Stimulated activated CD8-positive, alpha-beta memory T cell treated with anti-CD3 and anti-CD28 coated beads, Interleukin-12 subunit alpha, Interleukin-12 subunit beta, amount 100 ng/mL, for 24 hours (primary cell): ENCODE data around the gene MRGPRD.

Source experiments
- DNase-seq: peaks from one replicate; pipeline ENCODE4 v3.0.0-alpha.2; 2020; ENCODE audit errors: extremely low read depth

MRGPRD gene

DNA sequence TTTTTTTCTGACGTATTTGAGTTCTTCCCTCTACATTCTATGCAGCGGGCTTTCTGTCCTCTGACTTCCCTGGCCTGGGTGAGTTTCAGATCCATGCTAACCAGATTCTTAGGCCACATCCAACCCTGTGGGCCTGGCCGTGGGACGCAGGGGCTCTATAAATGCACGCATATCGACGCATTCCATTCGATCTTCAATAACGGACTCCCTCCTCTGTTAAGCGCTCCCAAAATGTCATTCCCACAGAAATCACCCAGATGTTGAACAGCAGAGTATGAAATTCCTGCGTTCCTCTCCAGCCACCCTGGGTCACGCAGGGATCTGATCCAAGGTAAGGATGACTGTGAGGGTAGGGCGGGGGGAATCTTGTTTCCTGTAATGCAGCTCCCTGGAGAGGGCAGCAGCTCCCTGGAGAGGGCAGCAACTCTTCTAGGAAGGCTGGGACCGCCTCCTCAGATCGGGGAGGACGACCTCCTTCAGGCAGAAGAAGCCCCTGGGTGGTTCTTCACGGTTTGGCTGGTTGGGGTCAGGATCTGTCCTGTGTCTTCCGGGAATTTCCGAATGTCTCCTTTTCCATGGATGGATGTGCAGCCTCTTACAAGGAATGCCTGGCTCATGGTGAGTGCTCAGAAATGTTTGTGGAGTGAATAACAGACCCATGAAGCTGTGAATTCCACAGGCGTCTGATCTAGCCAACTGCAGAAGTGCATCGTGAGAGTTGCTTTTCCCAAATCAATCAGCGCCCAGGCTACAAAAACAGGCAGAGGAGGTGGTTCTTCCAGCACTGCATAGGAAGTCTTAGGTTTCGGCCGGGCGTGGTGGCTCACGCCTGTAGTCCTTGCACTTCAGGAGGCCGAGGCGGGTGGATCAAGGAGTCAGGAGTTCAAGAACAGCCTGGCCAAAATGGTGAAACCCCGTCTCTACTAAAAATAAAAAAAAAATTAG is 12.2 kb downstream of the MRGPRD start:
- DNase-seq = no peak

DNA sequence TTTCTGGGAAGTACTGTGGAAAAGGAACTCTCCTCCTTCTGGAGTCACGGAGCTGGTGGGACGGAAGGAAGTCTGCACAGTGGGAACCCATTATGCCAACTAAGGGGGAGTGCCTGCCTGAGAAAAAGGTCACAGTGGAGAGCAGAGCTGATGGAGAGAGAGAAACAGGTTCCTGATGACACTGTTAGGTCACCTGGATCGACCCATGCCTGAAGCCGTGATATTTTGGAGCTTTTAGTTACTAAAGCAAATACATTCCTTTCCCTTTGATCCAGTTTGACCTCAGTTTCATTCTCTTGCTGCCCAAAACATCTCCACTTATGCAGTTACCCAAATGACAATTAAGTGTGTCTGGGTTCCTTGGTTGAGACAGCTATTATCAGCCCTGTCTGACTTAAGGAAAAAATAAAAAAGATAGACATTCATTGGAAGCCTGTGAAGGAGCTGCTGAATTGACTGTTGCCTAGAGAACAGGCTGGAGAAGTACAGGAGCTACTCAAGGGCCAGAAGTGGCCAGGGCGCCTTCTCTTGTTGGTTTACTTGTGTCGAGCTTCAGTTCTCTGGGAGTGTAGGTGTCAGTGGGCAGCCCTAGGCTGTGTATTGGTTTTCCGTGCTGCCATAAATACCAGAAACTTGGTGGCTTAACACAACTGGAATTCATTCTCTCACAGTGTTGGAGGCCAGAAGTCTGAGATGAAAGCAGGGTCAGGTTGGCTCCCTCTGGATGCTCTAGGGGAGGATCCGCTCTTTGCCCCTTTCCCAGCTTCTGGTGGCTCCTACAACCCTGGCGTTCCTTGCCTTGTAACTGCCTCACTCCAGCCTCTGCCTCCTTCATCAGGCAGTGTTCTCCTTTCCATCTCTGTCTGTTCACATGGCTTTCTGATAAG is 13.6 kb downstream of the MRGPRD start:
- no peak for DNase-seq

DNA sequence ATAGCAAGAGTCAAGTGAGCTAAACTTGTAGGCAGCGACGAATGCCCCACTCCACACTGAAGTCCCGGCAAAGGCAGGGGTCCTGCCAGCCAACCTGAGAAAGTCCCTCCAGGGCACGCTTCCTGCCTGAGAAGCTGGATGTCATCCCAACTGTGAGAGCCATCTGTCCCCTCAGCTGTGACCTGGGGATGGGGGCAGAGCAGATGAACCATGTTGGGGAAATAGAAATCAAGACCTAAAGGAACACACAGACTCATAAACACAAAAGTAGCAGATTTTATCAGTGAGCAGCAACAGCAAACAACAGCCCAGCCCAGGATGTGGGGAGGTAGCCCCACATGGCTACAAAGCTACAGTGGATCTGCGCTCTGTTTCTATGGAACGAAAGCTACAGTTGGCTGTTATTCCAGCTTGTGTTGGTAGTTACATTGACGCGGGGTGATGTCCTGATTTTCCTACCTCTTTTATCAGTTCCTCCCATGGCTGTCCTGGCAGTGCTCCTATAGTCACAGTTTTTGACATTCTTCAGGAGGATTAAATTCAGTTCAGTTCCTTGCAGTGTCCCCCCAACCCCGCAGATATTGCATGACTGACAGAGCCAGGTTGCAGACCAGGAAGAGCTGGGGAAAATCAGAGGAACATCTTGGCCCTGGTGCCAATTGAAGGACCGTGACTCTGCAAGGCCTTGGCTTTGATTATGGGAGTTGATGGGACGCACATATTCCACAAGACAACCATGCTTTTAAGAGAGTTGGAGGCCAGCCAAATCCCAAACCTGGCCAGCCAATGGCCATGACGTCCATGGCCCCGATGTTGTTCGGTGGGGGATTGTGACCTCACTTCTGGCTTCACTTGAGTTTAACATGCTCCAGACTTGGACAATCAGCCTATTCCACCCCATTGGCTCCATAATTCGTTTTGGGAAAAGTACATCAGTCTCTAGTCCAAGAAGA is 14.6 kb downstream of the MRGPRD start:
- DNase-seq = no peak

DNA sequence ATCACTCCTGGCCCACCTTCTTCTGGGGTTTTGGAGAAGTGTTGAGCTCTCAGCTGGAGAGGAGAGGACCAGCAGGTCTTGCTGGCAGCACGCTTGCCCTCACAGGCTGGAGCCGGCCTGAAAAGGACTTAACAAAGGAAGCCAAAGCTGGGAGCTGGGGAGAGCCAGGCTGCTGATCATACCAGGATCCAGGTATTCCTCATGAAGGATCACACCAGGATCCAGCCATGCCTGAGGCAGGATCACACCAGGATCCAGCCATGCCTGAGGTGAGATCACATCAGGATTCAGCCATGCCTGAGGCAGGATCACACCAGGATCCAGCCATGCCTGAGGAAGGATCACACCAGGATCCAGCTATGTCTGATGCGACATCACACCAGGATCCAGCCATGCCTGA is 17.0 kb downstream of the MRGPRD start:
- no peak for DNase-seq

DNA sequence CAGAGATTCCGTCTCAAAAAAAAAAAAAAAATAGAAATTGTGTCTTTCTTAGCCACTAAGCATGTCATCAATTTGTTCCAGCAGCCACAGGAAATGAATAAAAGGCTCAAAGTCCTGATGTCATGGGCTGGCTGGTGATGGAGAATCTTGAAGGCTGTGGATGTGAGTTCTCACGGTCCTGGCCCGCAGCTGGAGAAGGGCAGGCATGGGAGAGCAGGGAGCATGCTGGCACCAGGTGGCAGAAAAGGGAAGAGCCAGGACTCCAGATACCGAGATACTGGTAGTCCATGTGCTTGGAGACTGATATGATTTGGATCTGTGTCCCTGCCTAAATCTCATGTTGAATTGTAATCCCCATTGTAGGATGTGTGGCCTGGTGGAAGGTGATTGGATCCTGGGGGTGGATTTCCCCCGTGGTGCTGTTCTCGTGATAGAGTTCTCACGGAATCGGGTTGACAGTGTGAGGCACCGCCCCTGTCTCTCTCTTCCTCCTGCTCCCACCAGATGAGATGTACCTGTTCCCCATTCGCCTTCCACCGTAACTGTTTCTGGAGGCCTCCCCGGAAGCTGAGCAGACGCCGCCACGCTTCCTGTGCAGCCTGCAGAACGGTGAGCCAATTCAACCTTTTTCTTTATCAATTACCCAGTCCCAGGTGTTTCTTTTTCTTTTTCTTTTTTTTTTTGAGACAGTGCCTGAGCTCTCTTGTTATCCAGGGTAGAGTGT is 18.1 kb downstream of the MRGPRD start:
- no peak for DNase-seq

DNA sequence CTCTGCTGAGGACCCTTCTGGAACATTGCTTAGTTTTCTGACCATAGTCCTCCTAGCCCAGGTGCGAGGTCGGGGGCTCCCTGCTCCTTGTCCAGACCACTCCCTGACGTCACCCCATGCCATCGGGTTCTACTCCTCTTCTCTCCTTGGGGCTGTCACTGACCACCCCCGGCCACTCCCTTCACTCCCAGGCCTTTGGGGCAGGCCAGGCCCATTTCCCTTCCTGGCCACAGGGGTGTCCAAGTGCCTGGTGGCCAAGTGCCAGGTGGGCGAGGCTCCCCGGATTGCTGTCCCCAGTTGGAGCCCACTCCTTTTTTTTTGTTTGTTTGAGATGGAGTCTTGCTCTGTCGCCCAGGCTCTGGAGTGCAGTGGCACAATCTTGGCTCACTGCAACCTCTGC is 19.5 kb downstream of the MRGPRD start:
- DNase-seq = no peak

DNA sequence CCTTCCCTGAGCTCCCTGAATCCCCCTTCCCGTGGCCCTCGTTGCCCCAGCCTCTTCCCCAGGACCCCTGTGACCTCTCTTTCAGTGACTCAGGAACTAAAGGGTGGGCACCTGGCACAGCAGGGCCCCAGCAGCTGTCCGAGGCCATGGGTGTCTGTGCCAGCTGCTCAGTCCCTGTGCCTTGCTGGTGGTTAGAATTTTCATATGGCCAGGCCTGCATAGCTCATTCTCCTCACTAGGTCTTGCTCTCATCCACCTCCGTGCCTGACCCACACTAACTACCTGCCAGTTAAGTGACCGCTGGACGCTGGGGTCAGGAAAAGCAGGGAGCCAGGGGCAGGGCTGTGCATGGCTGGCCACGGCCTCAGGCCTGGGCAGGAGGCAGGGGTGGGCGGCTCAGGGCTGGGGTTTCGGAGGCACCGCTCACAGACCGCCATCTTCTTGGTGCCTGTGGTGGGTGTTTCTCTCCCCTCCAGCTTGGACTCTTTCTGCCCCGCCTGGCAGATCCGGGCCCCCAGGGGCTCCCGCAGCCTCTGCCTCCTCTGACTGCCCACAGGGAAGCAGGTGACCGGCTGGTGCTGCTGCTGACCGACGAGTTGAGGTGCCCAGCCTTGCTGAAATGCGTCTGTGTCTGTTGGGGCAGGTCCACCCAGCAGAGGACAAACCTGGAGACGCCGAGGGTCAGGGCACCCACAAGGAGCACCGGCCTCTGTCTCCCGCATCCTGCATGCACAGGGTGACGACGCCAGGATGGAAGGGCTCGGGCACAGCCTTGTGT is 20.3 kb downstream of the MRGPRD start:
- no peak for DNase-seq

DNA sequence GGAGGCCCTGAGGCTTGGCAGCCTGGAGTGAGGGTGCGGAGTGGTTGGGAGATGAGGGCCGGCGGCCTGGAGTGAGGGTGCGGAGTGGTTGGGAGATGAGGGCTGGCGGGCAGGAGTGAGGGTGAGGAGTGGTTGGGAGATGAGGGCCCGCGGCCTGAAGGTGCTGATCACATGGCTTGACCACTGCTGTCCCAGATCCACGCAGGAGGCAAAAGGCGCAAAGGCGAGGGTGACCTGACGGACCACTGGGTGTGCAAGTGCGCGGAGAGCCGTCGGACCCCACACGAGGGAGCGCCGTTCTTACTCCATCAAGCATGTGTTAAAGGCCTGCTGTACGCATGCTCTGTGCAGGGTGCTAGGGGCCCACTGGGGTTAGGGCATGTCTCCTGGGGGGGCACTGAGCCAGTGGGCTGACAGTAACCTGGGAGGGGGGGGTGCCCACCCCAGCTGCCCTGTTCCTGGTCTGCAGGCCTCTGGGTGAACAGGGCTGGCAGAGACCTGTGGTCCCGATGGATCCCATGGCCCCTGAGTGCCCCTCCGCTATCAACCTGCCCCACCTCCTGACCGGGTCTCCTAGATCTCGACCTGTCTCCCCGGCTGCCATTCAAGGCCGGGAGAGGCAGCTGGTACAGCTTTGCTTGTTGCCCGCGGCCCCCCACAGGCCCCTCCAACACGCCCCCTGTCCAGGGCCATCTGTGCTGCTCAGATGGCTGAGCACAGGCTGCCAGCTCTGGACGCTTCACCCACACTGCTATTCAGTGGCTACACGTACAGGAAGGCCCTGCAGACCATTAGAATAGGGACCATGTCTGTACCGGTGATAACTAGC is 21.1 kb downstream of the MRGPRD start:
- no peak for DNase-seq

DNA sequence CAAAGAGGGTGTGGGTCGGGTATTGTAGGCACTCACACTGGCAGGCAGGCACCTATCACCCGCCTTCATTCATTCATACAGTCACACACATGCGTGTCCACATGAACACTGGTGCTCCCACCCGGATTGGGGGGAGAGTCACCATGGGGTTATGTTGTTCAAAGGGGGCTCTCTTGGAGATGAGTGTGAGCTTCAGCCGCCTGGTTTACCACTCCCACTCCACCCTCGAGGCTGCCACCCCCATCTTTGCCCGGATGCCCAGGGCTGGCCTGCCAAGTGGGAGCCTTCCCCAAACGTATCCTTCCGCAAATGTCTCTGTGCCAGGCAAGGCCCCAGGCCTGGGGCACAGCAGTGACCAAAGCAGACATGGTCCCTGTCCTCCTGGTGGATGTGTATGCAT is 22.6 kb downstream of the MRGPRD start:
- DNase-seq = no peak

DNA sequence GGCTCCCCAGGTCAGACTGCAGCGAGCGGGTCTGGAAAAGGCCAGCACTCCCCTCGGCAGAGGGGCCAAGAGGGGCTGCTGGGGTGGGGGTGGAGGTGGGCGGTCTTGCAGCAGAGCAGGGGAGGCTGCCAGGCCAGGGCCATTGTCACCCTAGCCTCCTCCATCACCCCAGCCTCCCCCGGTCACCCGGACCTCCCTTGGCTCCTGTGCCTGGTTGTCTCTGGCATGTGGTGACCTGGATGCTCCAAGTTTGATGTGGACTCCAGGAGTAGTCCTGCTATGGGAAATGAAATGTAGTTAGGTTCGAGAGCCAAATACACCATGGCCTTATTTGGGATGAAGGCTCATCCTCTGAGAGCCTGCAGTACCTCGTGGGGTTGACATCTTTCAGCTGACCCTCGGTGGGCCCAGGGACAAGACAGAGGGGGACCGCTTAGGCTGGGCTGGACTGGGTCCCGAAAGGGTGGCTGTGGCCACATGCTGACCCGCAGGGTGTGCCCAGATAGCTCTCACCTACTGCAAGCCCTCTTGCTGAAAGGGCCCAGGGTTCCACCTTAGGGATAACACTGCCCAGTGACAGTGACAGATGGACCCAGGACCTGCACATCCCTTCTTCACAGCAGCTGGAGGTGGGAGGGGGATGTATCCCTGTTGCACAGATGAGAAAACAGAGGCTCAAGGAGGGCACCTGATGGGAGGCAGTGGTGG is 24.1 kb downstream of the MRGPRD start:
- DNase-seq = no peak

DNA sequence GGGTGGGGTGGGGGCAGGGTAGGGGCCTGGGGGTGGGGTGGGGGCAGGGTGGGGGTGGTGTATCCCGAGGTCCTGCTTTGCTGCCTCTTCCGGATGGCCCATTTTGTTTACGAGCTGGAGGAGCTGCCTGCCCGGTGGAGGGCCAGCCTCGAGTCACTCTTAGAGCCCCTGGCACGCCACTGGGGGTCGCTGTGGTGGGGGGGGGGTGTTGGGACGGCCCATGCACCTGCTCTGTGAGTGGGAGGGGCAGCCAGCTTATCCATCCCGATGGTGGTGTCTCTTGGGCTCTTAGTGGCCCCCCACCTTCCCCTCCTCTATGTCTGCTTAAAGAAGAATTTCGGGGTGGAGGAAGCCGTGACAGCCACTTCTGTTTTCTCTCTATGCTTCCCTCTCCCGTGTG is 24.6 kb downstream of the MRGPRD start:
- DNase-seq = no peak

DNA sequence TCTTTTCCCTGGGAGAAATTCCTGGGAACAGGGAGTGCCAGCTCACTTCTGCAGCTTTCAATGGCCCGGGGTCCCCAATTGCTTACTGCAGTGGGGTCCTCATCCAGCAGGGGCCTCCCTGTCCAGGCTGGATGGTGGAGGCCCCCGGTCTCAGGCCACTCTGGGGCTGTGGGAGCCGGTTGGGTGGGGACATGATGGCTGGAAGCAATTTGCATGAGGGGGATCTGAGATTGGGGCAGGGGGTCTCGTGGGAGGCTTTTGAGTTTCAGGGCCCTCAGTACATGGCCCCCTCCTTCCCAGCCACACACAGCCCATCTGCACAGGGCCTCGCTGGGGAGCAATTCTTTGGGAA is 25.2 kb downstream of the MRGPRD start:
- DNase-seq = no peak

DNA sequence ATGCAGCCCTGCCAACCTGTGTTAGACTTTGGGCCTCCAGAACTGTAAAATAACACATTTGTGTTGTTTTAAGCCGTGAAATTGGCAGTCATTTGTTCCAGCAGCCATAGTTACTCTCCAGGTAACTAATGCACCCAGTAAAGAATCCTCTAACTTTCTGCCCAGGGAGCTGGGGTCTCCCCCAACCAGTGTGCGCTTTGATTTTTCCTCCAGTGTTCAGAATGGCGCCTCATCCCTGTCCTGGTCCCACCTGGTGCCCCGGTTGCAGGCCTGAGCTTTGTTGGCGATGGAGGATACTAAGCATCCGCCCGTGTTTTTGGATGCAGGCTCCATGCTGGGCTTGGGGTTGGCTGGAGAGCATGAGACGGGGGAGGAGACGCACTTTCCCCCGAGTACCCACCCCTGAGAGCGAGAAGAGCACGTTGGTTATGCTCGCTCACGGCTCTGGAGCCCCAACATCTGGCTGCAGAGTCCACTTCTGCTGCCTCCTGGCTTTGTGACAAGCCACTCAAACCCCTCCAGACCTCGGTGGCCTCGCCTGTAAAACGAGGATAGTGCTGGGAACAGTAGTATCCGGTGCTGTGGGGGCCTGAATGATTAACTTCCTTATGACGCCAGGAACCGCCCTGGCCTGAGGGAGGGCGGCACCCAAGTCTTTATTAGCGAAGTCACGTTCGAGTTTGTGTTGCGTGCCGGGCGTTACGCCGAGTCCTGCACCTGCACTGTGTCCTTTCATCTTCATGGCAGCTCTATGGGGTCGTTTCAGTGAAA is 25.8 kb downstream of the MRGPRD start:
- no peak for DNase-seq

DNA sequence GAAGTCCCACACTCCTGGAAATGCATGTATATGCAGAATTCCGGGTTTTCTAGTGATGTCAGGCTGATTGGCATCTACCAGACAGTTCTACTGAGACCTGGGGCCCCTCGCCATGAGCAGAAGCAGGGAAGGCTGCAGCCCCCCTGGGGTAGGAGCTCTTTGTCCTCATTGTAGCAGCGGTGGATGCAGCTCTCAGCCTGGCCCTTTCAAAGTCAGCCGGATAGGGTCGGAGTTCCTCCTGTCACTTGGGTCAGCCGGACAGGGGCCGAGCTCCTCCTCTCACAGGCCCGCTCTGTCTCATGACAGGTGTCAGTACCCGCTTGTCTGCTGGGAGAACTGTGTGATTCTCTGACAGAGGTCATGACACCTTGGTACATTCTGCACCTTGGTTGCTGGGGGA is 30.0 kb downstream of the MRGPRD start:
- no peak for DNase-seq

DNA sequence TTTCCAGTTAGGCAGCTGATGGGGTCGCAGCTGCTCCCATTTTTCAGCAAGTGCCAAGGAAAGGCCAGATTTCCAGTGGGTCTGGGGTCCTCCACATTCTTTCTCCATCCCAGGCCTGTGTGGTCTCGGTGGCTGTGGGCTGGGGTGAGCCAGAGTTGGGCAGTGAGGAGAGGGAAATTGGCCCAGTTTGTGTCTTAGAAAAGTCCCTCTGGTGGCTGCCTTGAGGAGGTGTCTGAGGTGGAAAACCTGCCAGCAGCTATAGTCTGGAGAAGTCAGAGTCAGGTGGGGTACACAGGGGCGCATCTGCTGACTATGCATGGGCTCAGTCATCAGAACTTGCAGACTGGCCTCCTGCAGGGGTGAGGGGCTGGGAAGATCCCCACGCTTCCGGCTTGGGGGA is 30.5 kb downstream of the MRGPRD start:
- no peak for DNase-seq

DNA sequence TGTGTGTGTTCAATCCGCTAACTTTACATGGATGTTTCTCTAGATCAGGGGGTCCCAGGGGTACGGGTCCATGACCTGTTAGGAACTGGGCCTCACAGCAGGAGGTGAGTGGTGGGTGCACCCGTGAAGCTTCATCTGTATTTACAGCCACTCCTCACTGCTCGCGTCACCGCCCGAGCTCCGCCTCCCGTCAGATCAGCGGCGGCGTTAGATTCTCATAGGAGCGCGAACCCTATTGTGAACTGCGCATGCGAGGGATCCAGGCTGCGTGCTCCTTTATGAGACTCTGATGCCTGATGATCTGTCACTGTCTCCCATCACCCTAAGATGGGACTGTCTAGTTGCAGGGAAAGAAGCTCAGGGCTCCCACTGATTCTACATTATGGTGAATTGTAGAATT is 31.9 kb downstream of the MRGPRD start:
- DNase-seq = no peak

DNA sequence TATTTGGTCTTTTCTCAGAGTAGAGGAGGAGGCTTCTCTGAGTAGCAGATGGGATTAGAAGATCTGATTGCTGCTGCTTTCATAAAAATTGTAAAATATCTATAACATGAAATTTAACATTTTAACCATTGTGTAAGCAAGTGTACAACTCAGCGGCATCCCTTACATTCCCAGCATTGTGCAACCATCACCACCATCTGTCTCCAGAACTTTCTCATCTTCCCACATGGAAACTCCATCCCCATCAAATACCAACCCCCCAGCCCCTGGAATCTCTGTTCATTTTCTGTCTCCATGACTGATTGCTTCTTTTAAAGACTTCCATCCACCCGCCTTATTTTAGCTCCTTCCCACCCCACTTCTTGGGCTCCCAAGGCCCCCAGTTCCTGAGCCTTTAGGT is 32.3 kb downstream of the MRGPRD start:
- DNase-seq = no peak

DNA sequence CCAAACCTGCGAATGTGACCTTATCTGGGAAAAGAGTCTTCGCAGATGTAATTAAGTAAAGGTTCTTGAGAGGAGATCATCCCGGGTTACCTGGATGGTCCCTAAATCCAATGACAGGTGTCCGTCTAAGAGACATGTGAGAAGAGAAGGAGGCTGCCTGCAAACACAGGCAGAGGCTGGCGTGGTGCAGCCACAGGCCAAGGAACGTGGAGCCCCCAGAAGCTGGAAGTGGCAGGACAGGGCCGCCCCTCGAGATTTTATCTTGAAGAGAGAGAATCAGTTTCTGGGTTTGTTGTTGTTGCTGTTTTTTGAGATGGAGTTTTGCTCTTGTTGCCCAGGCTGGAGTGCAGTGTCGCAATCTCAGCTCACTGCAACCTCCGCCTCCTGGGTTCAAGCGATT is 33.6 kb downstream of the MRGPRD start:
- DNase-seq = no peak
